ENCODE data around the gene CNTN4. TPM values are rescaled to one million over a fixed set of nuclear protein-coding genes. Genes with fewer than 3 reads are reported as not detected.

The CNTN4 gene
- total and polyA plus RNA-seq, 2 of the 8 experiments (the other 6 are each of a cell fraction or from before 2014, with no cell fraction given), result 0.41 to 2.2 TPM

- Histone ChIP-seq H3K27ac (ENCODE audit: low read depth, low read length) (no peak overlapping the region), H2AFZ (ENCODE audit: low read length) (no peak overlapping the region), H4K8ac (ENCODE audit: extremely low read depth, insufficient read depth, low read length) (no peak overlapping the region), H3K79me2 (ENCODE audit: control insufficient read depth in 1 of 2, insufficient read depth in 2 of 2, low read length in 2 of 2) (no peaks in the 10 kb centered on the region), H3K23ac (ENCODE audit: insufficient read length) (no peak overlapping the region), H4K5ac (ENCODE audit: insufficient read length, low read depth, low read length) (no peak overlapping the region), H2BK120ac (replicated peaks; ENCODE audit: low read depth, low read length) (no peak overlapping the region), H3K4me2 (ENCODE audit: insufficient read depth in 1 of 2, low read depth in 2 of 2, low read length in 2 of 2) (no peak overlapping the region), H2BK12ac (ENCODE audit: low read depth, low read length) (no peak overlapping the region), H2BK5ac (ENCODE audit: low read depth, low read length) (no peak overlapping the region), H3K9me3 (ENCODE audit: insufficient read depth in 2 of 2, low read depth in 1 of 2, low read length in 1 of 2) (no peaks in the 10 kb centered on the region), H3K4me1 (replicated peaks in 1 of 4; ENCODE audit: control insufficient read depth in 3 of 4, insufficient read depth in 4 of 4, low read length in 3 of 4) (no peaks in the 10 kb centered on the region), H3K23me2 (ENCODE audit: low read depth, low read length) (no peaks in the 10 kb centered on the region), H3K4ac (replicated peaks; ENCODE audit: insufficient read length, low read depth, low read length) (no peak overlapping the region), H3K79me1 (ENCODE audit: low read depth, low read length) (no peaks in the 10 kb centered on the region), H3K14ac (ENCODE audit: insufficient read length) (no peak overlapping the region), H3K36me3 (ENCODE audit: control insufficient read depth in 2 of 4, insufficient read depth in 4 of 4, low read length in 3 of 4) (no peaks in the 10 kb centered on the region), H3K18ac (ENCODE audit: extremely low read depth, low read length) (no peak overlapping the region), H3K9ac (replicated peaks in 1 of 4; ENCODE audit: extremely low read depth in 1 of 4, low read depth in 3 of 4, low read length in 3 of 4) (no peak overlapping the region), H3K4me3 (ENCODE audit: extremely low read depth in 1 of 4, insufficient read depth in 2 of 4, low read depth in 3 of 4, low read length in 4 of 4) (no peak overlapping the region), H2AK5ac (ENCODE audit: low read depth, low read length) (no peak overlapping the region), H3K56ac (replicated peaks; ENCODE audit: insufficient read length, low read depth, low read length) (no peak overlapping the region), H2BK20ac (ENCODE audit: low read length) (no peak overlapping the region), H3K27me3 (replicated peaks in 1 of 4; ENCODE audit: control insufficient read depth in 3 of 4, extremely low read depth in 1 of 4, insufficient read depth in 3 of 4, low read length in 3 of 4) (no peaks in the 10 kb centered on the region), H2BK15ac (ENCODE audit: low read length) (no peak overlapping the region), H4K20me1 (replicated peaks in 1 of 2; ENCODE audit: control insufficient read depth in 1 of 2, insufficient read depth in 2 of 2, low read length in 2 of 2) (no peaks in the 10 kb centered on the region), H4K91ac (replicated peaks; ENCODE audit: insufficient read length, low read length) (no peak overlapping the region)
- 98% methylated on average over 4 of the region's 4 CpGs; no CpG with 5 or more reads in 1 of the 2 experiments for WGBS, 2 experiments (ENCODE audit: extremely low coverage in 1 of 2, insufficient coverage in 1 of 2, insufficient read length in 1 of 2, insufficient replicate concordance in 2 of 2, low coverage in 1 of 2, low lambda C conversion rate in 2 of 2, missing lambda C conversion rate in 1 of 2)
- DNase-seq (ENCODE audit: low read depth in 1 of 2, low spot score in 2 of 2) (no peak), FAIRE-seq (no peak)
- ChIA-PET CTCF (ENCODE audit: partially characterized antibody) (interaction anchor here (1.0 to 1.5 kb wide), 3 partner anchors 17 to 79 kb away, joined by 3 to 4 read pairs (median 3); no protein-coding TSS in a partner anchor), POLR2A (ENCODE audit: partially characterized antibody) (no interaction called here)
- TF ChIP-seq MAX (IDR thresholded peaks at IDR 0.05) (no peak), BACH1 (IDR thresholded peaks at IDR 0.05; ENCODE audit: low read length) (no peak), SIX5 (IDR thresholded peaks at IDR 0.05; ENCODE audit: low read depth, low read length) (no peak), KDM5A (IDR thresholded peaks at IDR 0.05; ENCODE audit: low read length) (no peak), KDM1A (IDR thresholded peaks at IDR 0.05; ENCODE audit: borderline replicate concordance, low read length) (no peak), FOSL1 (IDR thresholded peaks at IDR 0.05; ENCODE audit: insufficient read depth, low read depth, low read length) (no peak), PHF8 (conservative IDR thresholded peaks at IDR 0.05; ENCODE audit: low read depth, low read length) (no peak), JUND (IDR thresholded peaks at IDR 0.05; ENCODE audit: low read length) (no peak), USF2 (IDR thresholded peaks at IDR 0.05; ENCODE audit: low read length) (no peak), CHD2 (IDR thresholded peaks at IDR 0.05; ENCODE audit: low read length) (no peak), CBX8 (IDR thresholded peaks at IDR 0.05; ENCODE audit: borderline replicate concordance, low read depth, low read length) (no peak), RBBP5 (IDR thresholded peaks at IDR 0.05; ENCODE audit: borderline replicate concordance, low read depth, low read length) (no peak), TAF1 (IDR thresholded peaks at IDR 0.05; ENCODE audit: low read depth, low read length) (no peak), CHD1 (IDR thresholded peaks at IDR 0.05; ENCODE audit: low read depth, low read length) (no peak), ASH2L (IDR thresholded peaks at IDR 0.05; ENCODE audit: low read length) (no peak)
Observed at GRCh38 chr3:2577571-2577970, 478.9 kb downstream of the CNTN4 start.
